Mononuclear cell (primary cell): ENCODE data around the gene KRT20. TPM values are rescaled to one million over a fixed set of nuclear protein-coding genes. Genes with fewer than 3 reads are reported as not detected.

Experiments
- H3K27me3 ChIP-seq: 2 replicates; pipeline ENCODE4 v1.6.0; 2011; ENCODE audit warnings: low read length, control low read depth; ENCODE audit not compliant: insufficient read depth
- H3K4me1 ChIP-seq: 2 replicates; pipeline ENCODE4 v1.5.1; 2011; ENCODE audit warnings: mild to moderate bottlenecking, low read length, control low read depth; ENCODE audit not compliant: insufficient read depth
- H3K4me3 ChIP-seq: 2 replicates; pipeline ENCODE4 v1.5.1; 2011; ENCODE audit warnings: mild to moderate bottlenecking, low read length, moderate library complexity
- H3K9me3 ChIP-seq: 2 replicates; pipeline ENCODE4 v1.5.1; 2011; ENCODE audit warnings: low read depth, mild to moderate bottlenecking, control low read depth, low read length
- total RNA-seq: library from RNA; depleted of rRNA; stranded (reverse); fragments of >200 nt; gene quantifications from one replicate; pipeline ENCODE4 v1.2.3, GENCODE V29; 2012

KRT20 gene
- total RNA-seq, 1 donor, result not detected

DNA sequence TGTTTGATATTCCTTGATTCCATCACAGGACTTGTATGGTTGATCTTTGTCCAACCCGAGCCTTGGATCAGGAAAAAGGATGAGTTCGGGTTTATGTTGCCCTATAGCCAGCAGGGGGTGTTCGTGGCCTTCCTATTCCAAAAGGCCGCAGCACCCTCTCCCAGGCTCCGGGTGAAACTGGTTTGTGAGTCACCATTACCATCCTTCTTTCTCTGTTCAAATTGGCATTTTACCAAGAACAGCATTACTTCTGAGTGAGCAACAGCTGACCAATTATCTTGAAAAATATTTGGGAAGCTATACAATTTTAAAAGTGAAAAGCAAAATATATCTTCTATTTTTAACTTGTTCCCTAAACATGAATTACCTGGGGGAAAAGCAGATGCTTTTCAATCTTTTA lies 24.3 kb upstream of the KRT20 start:
- H3K27me3 ChIP-seq, result peaks cover 15% of the 10 kb centered on the region
- no peak overlapping the region for H3K4me3 ChIP-seq
- peaks cover 38% of the 10 kb centered on the region for H3K4me1 ChIP-seq
- no peaks in the 10 kb centered on the region for H3K9me3 ChIP-seq

GRCh38 chr17:40906613-40907012 lies 21.6 kb upstream of the KRT20 start:
- no peak overlapping the region for H3K4me3 ChIP-seq
- peaks cover 15% of the 10 kb centered on the region for H3K27me3 ChIP-seq
- peaks cover 23% of the 10 kb centered on the region for H3K4me1 ChIP-seq
- H3K9me3 ChIP-seq, result no peaks in the 10 kb centered on the region

DNA sequence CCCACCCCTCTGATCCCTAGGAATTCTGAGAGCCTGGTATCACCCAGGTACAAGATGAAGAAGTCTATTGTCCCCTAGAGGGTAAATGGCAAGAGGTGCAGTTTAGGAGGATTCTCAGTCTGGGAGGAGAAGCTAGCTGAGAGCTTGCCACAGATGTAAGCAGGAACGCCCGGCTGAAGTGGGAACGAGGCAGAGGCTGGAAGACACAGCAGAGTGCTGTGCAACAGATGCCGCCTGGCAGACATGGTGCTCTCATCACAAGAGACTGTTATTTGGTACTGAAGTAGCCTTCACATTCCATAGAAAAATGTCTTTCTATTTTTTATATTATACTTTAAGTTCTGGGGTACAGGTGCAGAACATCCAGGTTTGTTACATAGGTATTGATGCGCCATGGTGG lies 20.3 kb upstream of the KRT20 start:
- peaks cover 21% of the 10 kb centered on the region for H3K4me1 ChIP-seq
- peaks cover 15% of the 10 kb centered on the region for H3K27me3 ChIP-seq
- H3K4me3 ChIP-seq, result no peak overlapping the region
- H3K9me3 ChIP-seq, result no peaks in the 10 kb centered on the region

- no peak overlapping the region for H3K4me3 ChIP-seq
- H3K27me3 ChIP-seq, result peaks cover 5% of the 10 kb centered on the region
- H3K4me1 ChIP-seq, result peaks cover 13% of the 10 kb centered on the region
- no peaks in the 10 kb centered on the region for H3K9me3 ChIP-seq
These were observed 18.2 kb upstream of the KRT20 start for GRCh38 chr17:40903129-40903847.

DNA sequence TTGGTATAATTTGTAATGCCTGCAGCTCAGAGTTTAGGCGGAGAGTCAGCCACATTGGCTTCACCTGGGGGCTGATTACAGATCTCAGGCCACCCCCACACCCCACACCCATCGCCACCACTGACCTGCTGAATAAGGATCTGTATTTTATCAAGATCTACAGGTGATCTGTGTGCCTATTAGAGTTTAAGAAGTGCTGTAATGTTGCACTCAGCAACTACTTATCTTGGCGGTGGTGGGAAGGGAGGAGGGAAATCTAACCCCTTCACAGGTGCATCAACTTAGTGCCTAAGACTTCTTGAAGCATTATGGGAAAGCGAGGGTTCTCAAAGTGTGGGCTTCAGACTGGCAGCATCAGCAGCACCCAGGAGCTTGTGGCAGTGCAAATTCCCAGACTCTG lies 17.5 kb upstream of the KRT20 start:
- no peaks in the 10 kb centered on the region for H3K9me3 ChIP-seq
- no peak overlapping the region for H3K4me3 ChIP-seq
- H3K27me3 ChIP-seq, result no peaks in the 10 kb centered on the region
- peaks cover 13% of the 10 kb centered on the region for H3K4me1 ChIP-seq

DNA sequence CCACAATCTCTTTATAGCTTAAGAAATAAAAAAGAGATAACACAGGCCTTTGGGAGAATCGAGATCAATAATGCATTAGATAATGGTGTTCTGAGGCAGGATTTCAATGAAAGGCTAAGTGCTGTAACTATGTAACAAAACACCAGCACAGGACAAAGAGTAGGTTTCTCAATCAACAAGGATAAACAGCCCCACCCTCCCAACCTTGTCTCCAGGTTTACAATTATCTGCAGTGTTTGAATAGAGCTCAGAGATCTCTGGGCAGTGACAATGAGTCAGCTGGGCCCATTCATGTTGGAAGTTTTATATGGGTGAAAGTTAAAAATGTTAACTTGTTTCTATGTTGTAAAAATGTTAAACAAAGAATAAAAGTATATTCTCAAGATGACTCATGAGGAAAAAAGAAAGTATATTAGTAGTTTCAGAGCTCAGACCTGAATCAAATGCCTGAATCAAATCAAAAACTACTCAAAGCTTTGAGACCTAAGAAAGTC lies 17.0 kb upstream of the KRT20 start:
- no peaks in the 10 kb centered on the region for H3K27me3 ChIP-seq
- no peak overlapping the region for H3K4me3 ChIP-seq
- peaks cover 13% of the 10 kb centered on the region for H3K4me1 ChIP-seq
- no peaks in the 10 kb centered on the region for H3K9me3 ChIP-seq

GRCh38 chr17:40900809-40901356 lies 15.8 kb upstream of the KRT20 start:
- Histone ChIP-seq H3K27me3 (no peaks in the 10 kb centered on the region), H3K4me1 (peaks cover 13% of the 10 kb centered on the region), H3K4me3 (no peak overlapping the region), H3K9me3 (no peaks in the 10 kb centered on the region)

- Histone ChIP-seq H3K4me3 (no peak overlapping the region), H3K27me3 (no peaks in the 10 kb centered on the region), H3K9me3 (no peaks in the 10 kb centered on the region), H3K4me1 (no peaks in the 10 kb centered on the region)
These were observed 11.9 kb upstream of the KRT20 start for GRCh38 chr17:40896916-40897455.

GRCh38 chr17:40895106-40895730 lies 10.2 kb upstream of the KRT20 start:
- no peak overlapping the region for H3K4me3 ChIP-seq

GRCh38 chr17:40888196-40888720 lies 3.2 kb upstream of the KRT20 start:
- Histone ChIP-seq H3K4me1 (no peaks in the 10 kb centered on the region), H3K9me3 (no peaks in the 10 kb centered on the region)

More at GRCh38 chr17:40895106-40895730, 10.2 kb upstream of the KRT20 start:
- peaks cover 5% of the 10 kb centered on the region for H3K27me3 ChIP-seq
- H3K4me1 ChIP-seq, result no peaks in the 10 kb centered on the region
- no peaks in the 10 kb centered on the region for H3K9me3 ChIP-seq

DNA sequence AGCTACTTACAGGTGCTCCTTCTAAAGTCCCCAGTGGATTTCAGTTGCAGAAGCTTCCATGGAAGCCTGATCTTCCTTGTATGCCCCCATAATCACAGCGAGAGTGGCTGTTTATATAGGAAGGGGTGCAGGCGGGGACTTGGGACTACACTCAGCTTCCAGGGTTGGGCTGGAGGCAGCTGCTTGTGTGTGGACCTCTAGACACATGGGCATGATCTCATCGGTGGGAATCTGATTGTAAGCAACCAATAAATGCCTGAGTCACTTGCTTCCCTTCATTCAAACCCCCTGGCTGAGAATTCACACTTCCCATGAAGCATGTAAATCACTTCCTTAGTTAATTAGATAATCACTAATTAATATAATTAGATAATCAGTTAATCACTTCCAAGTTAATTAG lies 1.0 kb upstream of the KRT20 start:
- Histone ChIP-seq H3K27me3 (peaks cover 40% of the 10 kb centered on the region), H3K4me1 (no peaks in the 10 kb centered on the region), H3K4me3 (no peak overlapping the region), H3K9me3 (no peaks in the 10 kb centered on the region)

More at GRCh38 chr17:40888196-40888720, 3.2 kb upstream of the KRT20 start:
- Histone ChIP-seq H3K4me3 (no peak overlapping the region), H3K27me3 (peaks cover 40% of the 10 kb centered on the region)

DNA sequence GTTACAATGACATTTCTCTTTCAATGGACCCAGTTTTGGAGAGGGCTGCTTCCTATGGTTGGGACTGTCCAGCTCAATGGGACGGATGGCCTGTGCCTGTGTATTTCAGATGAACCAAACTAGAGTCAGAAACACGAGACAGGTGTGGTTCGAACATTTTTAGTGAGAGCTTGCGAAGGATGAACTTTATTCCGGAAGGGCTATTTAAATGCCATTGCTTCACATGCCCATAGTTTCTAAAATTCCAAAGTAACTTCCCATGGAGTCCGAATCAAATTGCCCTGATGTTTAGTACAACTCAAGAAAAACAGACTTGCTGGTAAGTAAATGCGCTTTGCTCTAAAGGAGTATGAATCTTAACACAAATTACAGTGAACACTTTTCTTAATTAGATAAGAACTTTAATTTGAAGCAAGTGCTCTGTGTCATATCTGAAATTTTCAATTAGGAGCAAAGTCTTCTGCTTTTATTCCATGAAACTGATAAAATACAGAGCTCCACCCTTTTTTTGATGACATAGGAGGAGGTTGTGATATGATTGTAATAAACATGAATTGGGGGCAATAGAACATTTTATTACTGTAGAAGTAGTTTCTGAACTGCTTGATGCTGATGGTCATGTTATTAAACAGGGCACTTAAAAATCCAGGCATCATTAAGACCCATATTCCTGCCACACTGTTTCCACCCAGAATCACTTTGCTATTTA lies 1.3 kb downstream of the KRT20 start:
- H3K27me3 ChIP-seq, result peaks cover 25% of the 10 kb centered on the region
- H3K4me1 ChIP-seq, result no peaks in the 10 kb centered on the region
- H3K9me3 ChIP-seq, result no peaks in the 10 kb centered on the region
- H3K4me3 ChIP-seq, result no peak overlapping the region

GRCh38 chr17:40883031-40883430 lies 2.0 kb downstream of the KRT20 start:
- Histone ChIP-seq H3K9me3 (no peaks in the 10 kb centered on the region), H3K4me1 (no peaks in the 10 kb centered on the region), H3K27me3 (peaks cover 18% of the 10 kb centered on the region), H3K4me3 (no peak overlapping the region)

DNA sequence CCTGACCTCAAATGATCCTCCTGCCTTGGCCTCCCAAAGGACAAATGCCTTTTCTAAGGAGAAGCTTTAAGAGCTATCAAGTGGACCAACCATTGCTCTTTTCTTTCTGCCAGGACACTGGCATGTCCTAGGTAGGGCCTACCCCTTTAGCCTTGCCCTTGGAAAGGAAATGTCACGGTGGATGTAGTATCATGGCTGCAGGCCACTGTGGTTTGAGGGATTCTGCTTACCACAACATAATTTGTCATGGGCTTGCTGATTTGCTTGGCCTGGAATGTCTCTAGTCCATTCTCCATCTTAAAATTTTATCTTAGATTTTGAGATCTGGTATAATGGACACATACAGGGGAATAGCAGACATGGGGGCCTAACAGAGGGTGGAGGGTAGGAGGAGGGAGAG lies 6.0 kb downstream of the KRT20 start:
- H3K9me3 ChIP-seq, result no peaks in the 10 kb centered on the region
- H3K4me1 ChIP-seq, result no peaks in the 10 kb centered on the region
- H3K27me3 ChIP-seq, result no peaks in the 10 kb centered on the region
- no peak overlapping the region for H3K4me3 ChIP-seq

GRCh38 chr17:40878044-40878443 lies 7.0 kb downstream of the KRT20 start:
- Histone ChIP-seq H3K4me3 (no peak overlapping the region), H3K27me3 (no peaks in the 10 kb centered on the region), H3K4me1 (no peaks in the 10 kb centered on the region), H3K9me3 (no peaks in the 10 kb centered on the region)
